ENCODE data around the gene MADD.
"Not testable (repeated sequence)": the region's sequence is repeated elsewhere in the genome, so short reads cannot be mapped to it uniquely, and the experiment has no call there.

Gene MADD

GRCh38 chr11:47308050-47308823 is 38.3 kb downstream of the MADD start:
- H3K9me3 Mint-ChIP-seq = peaks cover 15% of the 10 kb centered on the region
- no peak for DNase-seq
- no peak for TF ChIP-seq CTCF (IDR thresholded peaks at IDR 0.05)
- H3K4me3 Mint-ChIP-seq = no peak overlapping the region
- peaks cover 16% of the 10 kb centered on the region for H3K4me1 Mint-ChIP-seq
- no peaks in the 10 kb centered on the region for H3K27me3 Mint-ChIP-seq (ENCODE audit: low read depth, poor library complexity)
- peaks cover 51% of the 10 kb centered on the region for H3K36me3 Mint-ChIP-seq (ENCODE audit: low read depth)
- no peak overlapping the region for H3K27ac Mint-ChIP-seq

GRCh38 chr11:47314992-47315391 is 45.1 kb downstream of the MADD start:
- TF ChIP-seq CTCF (IDR thresholded peaks at IDR 0.05) = no peak
- Mint-ChIP-seq H3K9me3 (no peaks in the 10 kb centered on the region), H3K4me1 (no peaks in the 10 kb centered on the region), H3K4me3 (no peak overlapping the region), H3K27me3 (ENCODE audit: low read depth, poor library complexity) (no peaks in the 10 kb centered on the region), H3K27ac (no peak overlapping the region), H3K36me3 (ENCODE audit: low read depth) (peaks cover 34% of the 10 kb centered on the region)
- DNase-seq = no peak

GRCh38 chr11:47316501-47316900 is 46.6 kb downstream of the MADD start:
- not testable (repeated sequence) for H3K9me3 Mint-ChIP-seq; H3K4me3 Mint-ChIP-seq; DNase-seq; H3K27ac Mint-ChIP-seq; H3K27me3 Mint-ChIP-seq (ENCODE audit: low read depth, poor library complexity); H3K4me1 Mint-ChIP-seq
- H3K36me3 Mint-ChIP-seq (ENCODE audit: low read depth) = peaks cover 34% of the 10 kb centered on the region

- Mint-ChIP-seq H3K27ac (peak overlapping the region; percentile 77), H3K4me1 (no peaks in the 10 kb centered on the region), H3K4me3 (no peak overlapping the region), H3K27me3 (ENCODE audit: low read depth, poor library complexity) (no peaks in the 10 kb centered on the region), H3K36me3 (ENCODE audit: low read depth) (peaks cover 37% of the 10 kb centered on the region), H3K9me3 (no peaks in the 10 kb centered on the region)
- no peak for TF ChIP-seq CTCF (IDR thresholded peaks at IDR 0.05)
- DNase-seq = no peak
These were observed 47.3 kb downstream of the MADD start for GRCh38 chr11:47317064-47317828.

- no peak for TF ChIP-seq CTCF (IDR thresholded peaks at IDR 0.05)
- Mint-ChIP-seq H3K4me1 (no peaks in the 10 kb centered on the region), H3K4me3 (no peak overlapping the region), H3K36me3 (ENCODE audit: low read depth) (peaks cover 37% of the 10 kb centered on the region), H3K27me3 (ENCODE audit: low read depth, poor library complexity) (no peaks in the 10 kb centered on the region), H3K27ac (no peak overlapping the region), H3K9me3 (no peaks in the 10 kb centered on the region)
- no peak for DNase-seq
These were observed 48.2 kb downstream of the MADD start for GRCh38 chr11:47318166-47318565.

GRCh38 chr11:47324520-47324919 is 54.6 kb downstream of the MADD start:
- H3K4me3 Mint-ChIP-seq = no peak overlapping the region
- H3K9me3 Mint-ChIP-seq = no peaks in the 10 kb centered on the region
- H3K36me3 Mint-ChIP-seq (ENCODE audit: low read depth) = peaks cover 37% of the 10 kb centered on the region
- TF ChIP-seq CTCF (IDR thresholded peaks at IDR 0.05) = no peak
- H3K4me1 Mint-ChIP-seq = peaks cover 2% of the 10 kb centered on the region
- H3K27ac Mint-ChIP-seq = no peak overlapping the region
- no peaks in the 10 kb centered on the region for H3K27me3 Mint-ChIP-seq (ENCODE audit: low read depth, poor library complexity)
- no peak for DNase-seq

Measured in nephron progenitor cell (in vitro differentiated cells).